GM21360 (cell line): ENCODE data around the gene FYB2.

Source experiments
- ATAC-seq: cut with Tn5 transposase; IDR thresholded peaks from one replicate; pipeline ENCODE4 v1.9.1; 2021; ENCODE audit warnings: mild to moderate bottlenecking, moderate library complexity; ENCODE audit not compliant: unreplicated experiment

The FYB2 gene

GRCh38 chr1:56835657-56836056, 16.5 kb upstream of the FYB2 start:
- ATAC-seq, result no peak

- no peak for ATAC-seq
These were observed 15.1 kb upstream of the FYB2 start for GRCh38 chr1:56834137-56834900.

GRCh38 chr1:56833088-56833487, 13.9 kb upstream of the FYB2 start:
- ATAC-seq, result no peak

GRCh38 chr1:56831871-56832693, 12.9 kb upstream of the FYB2 start:
- peak; percentile 54 for ATAC-seq

GRCh38 chr1:56830052-56830451, 10.8 kb upstream of the FYB2 start:
- no peak for ATAC-seq

GRCh38 chr1:56827711-56828110, 8.5 kb upstream of the FYB2 start:
- no peak for ATAC-seq

- ATAC-seq, result no peak
These were observed 6.2 kb upstream of the FYB2 start for GRCh38 chr1:56825436-56825835.

GRCh38 chr1:56824938-56825337, 5.7 kb upstream of the FYB2 start:
- ATAC-seq, result no peak

- no peak for ATAC-seq
These were observed 5.1 kb upstream of the FYB2 start for GRCh38 chr1:56824271-56824670.

- ATAC-seq, result no peak
These were observed 2.2 kb upstream of the FYB2 start for GRCh38 chr1:56821462-56821797.

GRCh38 chr1:56820755-56821461, 1.7 kb upstream of the FYB2 start:
- ATAC-seq, result peak; percentile 60

GRCh38 chr1:56817716-56818463, 1.3 kb downstream of the FYB2 start:
- ATAC-seq, result no peak

GRCh38 chr1:56816909-56817308, 2.3 kb downstream of the FYB2 start:
- peak; percentile 67 for ATAC-seq

- no peak for ATAC-seq
These were observed 2.9 kb downstream of the FYB2 start for GRCh38 chr1:56816264-56816663.

GRCh38 chr1:56814205-56814604, 5.0 kb downstream of the FYB2 start:
- no peak for ATAC-seq

GRCh38 chr1:56811331-56811730, 7.9 kb downstream of the FYB2 start:
- no peak for ATAC-seq

- no peak for ATAC-seq
These were observed 10.8 kb downstream of the FYB2 start for GRCh38 chr1:56808410-56808809.

- ATAC-seq, result no peak
These were observed 12.4 kb downstream of the FYB2 start for GRCh38 chr1:56806804-56807203.

GRCh38 chr1:56803561-56804156, 15.5 kb downstream of the FYB2 start:
- ATAC-seq, result peak; percentile 90

- no peak for ATAC-seq
These were observed 19.4 kb downstream of the FYB2 start for GRCh38 chr1:56799605-56800400.
